ENCODE results near the gene SRXN1.
A peak's percentile ranks its signal among the peaks of the same experiment; 100 is the strongest.

Gene SRXN1

GRCh38 chr20:689947-690346 lies 36.9 kb upstream of the SRXN1 start:
- Histone ChIP-seq H3K36me3 (no peaks in the 10 kb centered on the region), H3K27ac (no peak overlapping the region), H3K4me3 (no peak overlapping the region), H4K20me1 (no peaks in the 10 kb centered on the region), H3K4me2 (no peak overlapping the region), H3K27me3 (no peaks in the 10 kb centered on the region), H3K9ac (no peak overlapping the region), H3K4me1 (peaks cover 22% of the 10 kb centered on the region), H3K9me3 (no peaks in the 10 kb centered on the region)
- TF ChIP-seq Cebpa-rat (IDR thresholded peaks at IDR 0.05) = no peak

GRCh38 chr20:689348-689747 lies 36.3 kb upstream of the SRXN1 start:
- Histone ChIP-seq H3K9ac (no peak overlapping the region), H3K27me3 (no peaks in the 10 kb centered on the region), H3K36me3 (no peaks in the 10 kb centered on the region), H4K20me1 (no peaks in the 10 kb centered on the region), H3K9me3 (no peaks in the 10 kb centered on the region), H3K4me1 (peaks cover 22% of the 10 kb centered on the region), H3K27ac (no peak overlapping the region), H3K4me3 (no peak overlapping the region), H3K4me2 (no peak overlapping the region)
- TF ChIP-seq Cebpa-rat (IDR thresholded peaks at IDR 0.05) = no peak

- no peaks in the 10 kb centered on the region for H3K27me3 ChIP-seq
- no peaks in the 10 kb centered on the region for H3K36me3 ChIP-seq
- H3K4me1 ChIP-seq = peaks cover 22% of the 10 kb centered on the region
- no peak overlapping the region for H3K9ac ChIP-seq
- H3K4me3 ChIP-seq = no peak overlapping the region
- no peaks in the 10 kb centered on the region for H3K9me3 ChIP-seq
- TF ChIP-seq Cebpa-rat (IDR thresholded peaks at IDR 0.05) = no peak
- H3K27ac ChIP-seq = no peak overlapping the region
- H4K20me1 ChIP-seq = no peaks in the 10 kb centered on the region
- peak overlapping the region; percentile 8; the same call in 1 of the 2 replicates for H3K4me2 ChIP-seq
These were observed 35.8 kb upstream of the SRXN1 start for GRCh38 chr20:688809-689212.

- no peak for TF ChIP-seq Cebpa-rat (IDR thresholded peaks at IDR 0.05)
- Histone ChIP-seq H3K4me3 (no peak overlapping the region), H3K36me3 (no peaks in the 10 kb centered on the region), H4K20me1 (no peaks in the 10 kb centered on the region), H3K27ac (no peak overlapping the region), H3K27me3 (no peaks in the 10 kb centered on the region), H3K9me3 (no peaks in the 10 kb centered on the region), H3K9ac (no peak overlapping the region), H3K4me2 (peak overlapping the region; percentile 13; the same call in 1 of the 2 replicates), H3K4me1 (peaks cover 22% of the 10 kb centered on the region)
These were observed 34.6 kb upstream of the SRXN1 start for GRCh38 chr20:687468-688203.

- H3K9me3 ChIP-seq = no peaks in the 10 kb centered on the region
- no peaks in the 10 kb centered on the region for H3K27me3 ChIP-seq
- H3K27ac ChIP-seq = no peak overlapping the region
- no peak overlapping the region for H3K9ac ChIP-seq
- H3K4me2 ChIP-seq = no peak overlapping the region
- peaks cover 38% of the 10 kb centered on the region for H3K4me1 ChIP-seq
- H3K36me3 ChIP-seq = no peaks in the 10 kb centered on the region
- H3K4me3 ChIP-seq = no peak overlapping the region
- TF ChIP-seq Cebpa-rat (IDR thresholded peaks at IDR 0.05) = no peak
- no peaks in the 10 kb centered on the region for H4K20me1 ChIP-seq
These were observed 31.8 kb upstream of the SRXN1 start for GRCh38 chr20:684676-685319.

- Histone ChIP-seq H3K9me3 (no peaks in the 10 kb centered on the region), H3K36me3 (no peaks in the 10 kb centered on the region), H3K4me3 (no peak overlapping the region), H3K27ac (no peak overlapping the region), H4K20me1 (no peaks in the 10 kb centered on the region), H3K4me1 (peaks cover 38% of the 10 kb centered on the region), H3K4me2 (no peak overlapping the region), H3K9ac (no peak overlapping the region), H3K27me3 (no peaks in the 10 kb centered on the region)
- no peak for TF ChIP-seq Cebpa-rat (IDR thresholded peaks at IDR 0.05)
These were observed 29.1 kb upstream of the SRXN1 start for GRCh38 chr20:682123-682522.

GRCh38 chr20:680638-681187 lies 27.7 kb upstream of the SRXN1 start:
- Histone ChIP-seq H3K9me3 (no peaks in the 10 kb centered on the region), H3K4me3 (no peak overlapping the region), H3K4me2 (peak overlapping the region; percentile 39), H3K27ac (no peak overlapping the region), H3K27me3 (peaks cover 13% of the 10 kb centered on the region), H3K36me3 (no peaks in the 10 kb centered on the region), H4K20me1 (peaks cover 5% of the 10 kb centered on the region; the same call in 1 of the 2 replicates), H3K9ac (no peak overlapping the region), H3K4me1 (peaks cover 45% of the 10 kb centered on the region)
- no peak for TF ChIP-seq Cebpa-rat (IDR thresholded peaks at IDR 0.05)

- Histone ChIP-seq H3K9me3 (no peaks in the 10 kb centered on the region), H3K36me3 (no peaks in the 10 kb centered on the region), H3K9ac (no peak overlapping the region), H3K4me1 (peaks cover 67% of the 10 kb centered on the region), H3K4me3 (no peak overlapping the region), H3K27ac (no peak overlapping the region), H3K4me2 (peak overlapping the region; percentile 97; the same call in 1 of the 2 replicates), H3K27me3 (peaks cover 40% of the 10 kb centered on the region), H4K20me1 (peaks cover 26% of the 10 kb centered on the region)
- no peak for TF ChIP-seq Cebpa-rat (IDR thresholded peaks at IDR 0.05)
These were observed 25.0 kb upstream of the SRXN1 start for GRCh38 chr20:677957-678356.

- Histone ChIP-seq H3K4me2 (peak overlapping the region; percentile 97), H3K27ac (no peak overlapping the region), H3K27me3 (peaks cover 48% of the 10 kb centered on the region)
These were observed 24.0 kb upstream of the SRXN1 start for GRCh38 chr20:676967-677366.

GRCh38 chr20:676315-676937 lies 23.4 kb upstream of the SRXN1 start:
- Histone ChIP-seq H3K27ac (no peak overlapping the region), H3K36me3 (no peaks in the 10 kb centered on the region), H3K9me3 (no peaks in the 10 kb centered on the region), H3K4me1 (peaks cover 78% of the 10 kb centered on the region), H4K20me1 (peaks cover 26% of the 10 kb centered on the region), H3K4me2 (peak overlapping the region; percentile 97), H3K27me3 (peaks cover 48% of the 10 kb centered on the region), H3K9ac (peak overlapping the region; percentile 43), H3K4me3 (peak overlapping the region; percentile 65)
- no peak for TF ChIP-seq Cebpa-rat (IDR thresholded peaks at IDR 0.05)

More at GRCh38 chr20:676967-677366, 24.0 kb upstream of the SRXN1 start:
- TF ChIP-seq Cebpa-rat (IDR thresholded peaks at IDR 0.05) = no peak
- H3K9me3 ChIP-seq = no peaks in the 10 kb centered on the region
- H3K36me3 ChIP-seq = no peaks in the 10 kb centered on the region
- H3K4me3 ChIP-seq = peak overlapping the region; percentile 65
- peaks cover 26% of the 10 kb centered on the region for H4K20me1 ChIP-seq
- peaks cover 76% of the 10 kb centered on the region for H3K4me1 ChIP-seq
- H3K9ac ChIP-seq = peak overlapping the region; percentile 43

Data from BLaER1 (cell line).